Left renal cortex interstitium (tissue), 4 donors: ENCODE data around the gene SLC9B1. TPM values are rescaled to one million over a fixed set of nuclear protein-coding genes. Genes with fewer than 3 reads are reported as not detected.
"Not testable (repeated sequence)": the region's sequence is repeated elsewhere in the genome, so short reads cannot be mapped to it uniquely, and the experiment has no call there.

Source experiments
- DNase-seq, 4 donors: peaks; one replicate each; pipeline ENCODE4 v3.0.0-alpha.2; 2013; ENCODE audit warnings: low read depth in 4 of 4, low spot score in 2 of 4, missing footprints in 1 of 4
- polyA plus RNA-seq, 4 donors: library from polyadenylated mRNA; unstranded; fragments of 120-200 nt; gene quantifications; one replicate each; pipeline ENCODE4 v1.2.1, GENCODE V29; 2013; ENCODE audit not compliant: insufficient read length in 4 of 4

Gene SLC9B1
- polyA plus RNA-seq, 4 donors, result 2.9 to 4.6 (median 3.4) TPM

- no peak for DNase-seq
Measured at GRCh38 chr4:102881343-102881742, 138.2 kb downstream of the SLC9B1 start.

GRCh38 chr4:102878901-102879300 is 140.6 kb downstream of the SLC9B1 start:
- no peak for DNase-seq

- DNase-seq, result not testable (repeated sequence)
Measured at GRCh38 chr4:102878349-102878748, 141.2 kb downstream of the SLC9B1 start.

GRCh38 chr4:102877477-102878106 is 141.9 kb downstream of the SLC9B1 start:
- DNase-seq, result not testable (repeated sequence)

- DNase-seq, result no peak
Measured at GRCh38 chr4:102871772-102872171, 147.7 kb downstream of the SLC9B1 start.

- peak in 1 of 4 donors; percentile 50 for DNase-seq
Measured at GRCh38 chr4:102869569-102870197, 149.8 kb downstream of the SLC9B1 start.

- DNase-seq, result peak; percentile 83 to 93 (median 86)
Measured at GRCh38 chr4:102868781-102869568, 150.5 kb downstream of the SLC9B1 start, which contains the start of gene CISD2. TSS of gene CISD2 (plus strand) at chr4:102868992. CDS start at chr4:102869085, 93 bp downstream.

GRCh38 chr4:102868153-102868780 is 151.2 kb downstream of the SLC9B1 start:
- DNase-seq, result peak in 2 of 4 donors; percentile 3 to 79

GRCh38 chr4:102867278-102868152 is 152.0 kb downstream of the SLC9B1 start:
- peak in 1 of 4 donors; percentile 4 for DNase-seq

- DNase-seq, result not testable (repeated sequence)
Measured at GRCh38 chr4:102865327-102865726, 154.2 kb downstream of the SLC9B1 start.

GRCh38 chr4:102862747-102863146 is 156.8 kb downstream of the SLC9B1 start:
- DNase-seq, result no peak

- no peak for DNase-seq
Measured at GRCh38 chr4:102862016-102862415, 157.5 kb downstream of the SLC9B1 start.

GRCh38 chr4:102860611-102861324 is 158.7 kb downstream of the SLC9B1 start:
- no peak for DNase-seq

GRCh38 chr4:102858828-102859464 is 160.6 kb downstream of the SLC9B1 start:
- DNase-seq, result no peak

Other genes with a start within 250 kb of the SLC9B1 start
- gene UBE2D3, start 192.2 kb downstream of the SLC9B1 start, polyA plus RNA-seq, result 100 to 1,000 TPM; 287 to 308 (median 291) TPM
- gene CISD2, start 150.7 kb downstream of the SLC9B1 start, polyA plus RNA-seq, result 10 to 100 TPM; 39.5 to 57.1 (median 54.0) TPM
- gene SLC9B2, start 57.1 kb upstream of the SLC9B1 start, polyA plus RNA-seq, result 1 to 10 TPM; 6.1 to 9.9 (median 7.2) TPM
- gene BDH2, start 80.1 kb upstream of the SLC9B1 start, polyA plus RNA-seq, result 100 to 1,000 TPM; 171 to 242 (median 193) TPM
- 10 to 100 TPM; 11.6 to 14.4 (median 12.7) TPM for gene CENPE, start 178.6 kb upstream of the SLC9B1 start, polyA plus RNA-seq